Effector CD8-positive, alpha-beta T cell (primary cell): ENCODE measurements around the gene GPR101.
"Not testable (repeated sequence)": the region's sequence is repeated elsewhere in the genome, so short reads cannot be mapped to it uniquely, and the experiment has no call there.

Source experiments
- DNase-seq: peaks from one replicate; lab custom pipeline; 2025; lab: John Stamatoyannopoulos, UW

The GPR101 gene

GRCh38 chrX:137025930-137026329, 7.9 kb downstream of the GPR101 start:
- DNase-seq, result no peak

- not testable (repeated sequence) for DNase-seq
Measured at GRCh38 chrX:137000236-137000635, 33.6 kb downstream of the GPR101 start.

GRCh38 chrX:136999024-136999423, 34.8 kb downstream of the GPR101 start:
- no peak for DNase-seq
